GM21528 (cell line): ENCODE measurements around the gene RMDN2.

ENCODE experiments used
- ATAC-seq: cut with Tn5 transposase; IDR thresholded peaks from one replicate; pipeline ENCODE4 v1.9.1; 2021; ENCODE audit warnings: mild to moderate bottlenecking, moderate library complexity; ENCODE audit not compliant: unreplicated experiment, low FRiP score

Gene RMDN2

GRCh38 chr2:37925063-37925897, at the start of gene RMDN2:
RMDN2 (plus strand) TSS chr2:37925287; CDS start chr2:37929278, 3,991 bp downstream.
- peak; percentile 94 for ATAC-seq

- ATAC-seq: no peak
Measured at GRCh38 chr2:37875403-37875906, 49.6 kb upstream of the RMDN2 start.

GRCh38 chr2:37876227-37876626, 48.9 kb upstream of the RMDN2 start:
- ATAC-seq: no peak

GRCh38 chr2:37877457-37878315, 47.4 kb upstream of the RMDN2 start:
- ATAC-seq: no peak

- ATAC-seq: no peak
Measured at GRCh38 chr2:37878536-37878935, 46.6 kb upstream of the RMDN2 start.

GRCh38 chr2:37880551-37880950, 44.5 kb upstream of the RMDN2 start:
- ATAC-seq: no peak

- no peak for ATAC-seq
Measured at GRCh38 chr2:37881397-37881796, 43.7 kb upstream of the RMDN2 start.

- no peak for ATAC-seq
Measured at GRCh38 chr2:37882036-37882435, 43.1 kb upstream of the RMDN2 start.

GRCh38 chr2:37883518-37883917, 41.6 kb upstream of the RMDN2 start:
- ATAC-seq: no peak

GRCh38 chr2:37885329-37885993, 39.6 kb upstream of the RMDN2 start:
- ATAC-seq: no peak

GRCh38 chr2:37886745-37887144, 38.3 kb upstream of the RMDN2 start:
- no peak for ATAC-seq

GRCh38 chr2:37887286-37887685, 37.8 kb upstream of the RMDN2 start:
- no peak for ATAC-seq

GRCh38 chr2:37890893-37891495, 34.1 kb upstream of the RMDN2 start:
- ATAC-seq: no peak

GRCh38 chr2:37891846-37892435, 33.1 kb upstream of the RMDN2 start:
- no peak for ATAC-seq

GRCh38 chr2:37892436-37893114, 32.5 kb upstream of the RMDN2 start:
- peak; percentile 77 for ATAC-seq

GRCh38 chr2:37893327-37893726, 31.8 kb upstream of the RMDN2 start:
- ATAC-seq: no peak

GRCh38 chr2:37894047-37894446, 31.0 kb upstream of the RMDN2 start:
- ATAC-seq: no peak

- ATAC-seq: no peak
Measured at GRCh38 chr2:37894601-37895000, 30.5 kb upstream of the RMDN2 start.

GRCh38 chr2:37895140-37895539, 29.9 kb upstream of the RMDN2 start:
- ATAC-seq: no peak
